MCF 10A (cell line): ENCODE data around the gene TXLNA. TPM values are rescaled to one million over a fixed set of nuclear protein-coding genes. Genes with fewer than 3 reads are reported as not detected.

ENCODE experiments used
- BruUV-seq: library from RNA; stranded (reverse); fragments of 400-500 nt; replicated peaks from 2 replicates; lab custom pipeline; 2021; lab: Mats Ljungman, UMichigan
- CTCF ChIA-PET: fragments of 300-600 bp; sonication (Branson Sonifier 250); formaldehyde crosslinking; extraction: SDS; loops from one replicate; lab custom pipeline; 2021; ENCODE audit warnings: antibody characterized with exemption, inconsistent platforms; lab: Yijun Ruan, JAX
- POLR2A ChIA-PET: fragments of 300-600, 350-650 bp; sonication (Branson Sonifier 250); formaldehyde crosslinking; extraction: SDS; loops from one replicate; lab custom pipeline; 2020; ENCODE audit warnings: antibody characterized with exemption, inconsistent platforms; lab: Yijun Ruan, JAX
- DNase-seq: peaks from one replicate; pipeline ENCODE4 v3.0.0-alpha.2; 2018; ENCODE audit not compliant: unreplicated experiment
- H3K27ac Mint-ChIP-seq: one replicate; pipeline ENCODE4 v1.8.0; 2022; ENCODE audit warnings: mild to moderate bottlenecking, low read depth, mixed read lengths; ENCODE audit not compliant: unreplicated experiment
- H3K27me3 Mint-ChIP-seq: one replicate; pipeline ENCODE4 v1.8.0; 2022; ENCODE audit warnings: mixed read lengths; ENCODE audit not compliant: insufficient read depth, unreplicated experiment
- H3K36me3 Mint-ChIP-seq: one replicate; pipeline ENCODE4 v1.8.0; 2022; ENCODE audit warnings: mild to moderate bottlenecking, moderate library complexity, mixed read lengths; ENCODE audit not compliant: insufficient read depth, unreplicated experiment
- H3K4me1 Mint-ChIP-seq: one replicate; pipeline ENCODE4 v1.8.0; 2022; ENCODE audit warnings: mixed read lengths; ENCODE audit not compliant: insufficient read depth, unreplicated experiment
- H3K4me3 Mint-ChIP-seq: one replicate; pipeline ENCODE4 v1.8.0; 2022; ENCODE audit warnings: mild to moderate bottlenecking, moderate library complexity, mixed read lengths; ENCODE audit not compliant: unreplicated experiment
- H3K9me3 Mint-ChIP-seq: one replicate; pipeline ENCODE4 v1.8.0; 2022; ENCODE audit warnings: mixed read lengths; ENCODE audit not compliant: unreplicated experiment
- CTCF ChIP-seq: fragments of 200-600 bp; IDR thresholded peaks from one replicate; pipeline ENCODE4 v1.8.0; 2022; ENCODE audit warnings: antibody characterized with exemption, mild to moderate bottlenecking; ENCODE audit not compliant: unreplicated experiment
- intact Hi-C: fragments of 100-400 bp; cut with micrococcal nuclease; formaldehyde crosslinking; loops from 2 replicates; pipeline ENCODE4 v1.14.1; 2022
- total RNA-seq: library from RNA; stranded (reverse); gene quantifications from 2 replicates; pipeline ENCODE4 v1.2.3, GENCODE V29; 2022

TXLNA gene
- total RNA-seq, 1 experiment from 2014 or later = 64.8 TPM

GRCh38 chr1:32187850-32188249 lies 8.4 kb downstream of the TXLNA start:
- ChIA-PET CTCF (no interaction called here), POLR2A (interaction anchor here (0.6 kb wide), 1 partner anchor 10 kb away, joined by 4 read pairs; no protein-coding TSS in a partner anchor)
- no peaks in the 10 kb centered on the region for H3K9me3 Mint-ChIP-seq
- intact Hi-C loops = no loop called here
- DNase-seq = no peak
- no peak overlapping the region for H3K27ac Mint-ChIP-seq
- BruUV-seq = no TSS peak
- H3K27me3 Mint-ChIP-seq = no peaks in the 10 kb centered on the region
- peaks cover 92% of the 10 kb centered on the region for H3K36me3 Mint-ChIP-seq
- no peak overlapping the region for H3K4me3 Mint-ChIP-seq
- H3K4me1 Mint-ChIP-seq = peaks cover 24% of the 10 kb centered on the region
- TF ChIP-seq CTCF = no peak

- no TSS peak for BruUV-seq
- TF ChIP-seq CTCF = no peak
- ChIA-PET CTCF (interaction anchor here (0.5 to 0.7 kb wide), 3 partner anchors 23 to 207 kb away, joined by 3 to 6 read pairs (median 4); no protein-coding TSS in a partner anchor), POLR2A (interaction anchor here (1.2 to 1.6 kb wide), 2 partner anchors 12 to 126 kb away, joined by 3 to 5 read pairs; no protein-coding TSS in a partner anchor)
- H3K27me3 Mint-ChIP-seq = no peaks in the 10 kb centered on the region
- no peak for DNase-seq
- H3K4me3 Mint-ChIP-seq = no peak overlapping the region
- intact Hi-C loops = no loop called here
- no peaks in the 10 kb centered on the region for H3K4me1 Mint-ChIP-seq
- peaks cover 99% of the 10 kb centered on the region for H3K36me3 Mint-ChIP-seq
- H3K27ac Mint-ChIP-seq = no peak overlapping the region
- H3K9me3 Mint-ChIP-seq = no peaks in the 10 kb centered on the region
Measured at GRCh38 chr1:32192220-32192948, 12.9 kb downstream of the TXLNA start.

- CTCF ChIA-PET = interaction anchor here (0.9 kb wide), 1 partner anchor 53 kb away, joined by 4 read pairs; no protein-coding TSS in a partner anchor
- Mint-ChIP-seq H3K9me3 (no peaks in the 10 kb centered on the region), H3K27me3 (no peaks in the 10 kb centered on the region), H3K36me3 (peaks cover 76% of the 10 kb centered on the region), H3K4me3 (no peak overlapping the region), H3K27ac (no peak overlapping the region), H3K4me1 (peaks cover 2% of the 10 kb centered on the region)
- no peak for DNase-seq
- intact Hi-C loops = no loop called here
- no peak for TF ChIP-seq CTCF
- POLR2A ChIA-PET = interaction anchor here (1.2 kb wide), 1 partner anchor 15 kb away, joined by 4 read pairs; no protein-coding TSS in a partner anchor
- BruUV-seq = no TSS peak
Measured at GRCh38 chr1:32194984-32195383, 15.5 kb downstream of the TXLNA start.

- Mint-ChIP-seq H3K9me3 (no peaks in the 10 kb centered on the region), H3K27me3 (no peaks in the 10 kb centered on the region), H3K36me3 (peaks cover 71% of the 10 kb centered on the region), H3K4me1 (peaks cover 6% of the 10 kb centered on the region), H3K27ac (no peak overlapping the region), H3K4me3 (no peak overlapping the region)
- DNase-seq = no peak
- intact Hi-C loops = no loop called here
- no TSS peak for BruUV-seq
- ChIA-PET POLR2A (interaction anchor here (1.0 to 2.9 kb wide), 3 partner anchors 11 to 16 kb away, joined by 3 to 13 read pairs (median 3); partner anchors contain the start of gene TXLNA), CTCF (no interaction called here)
- no peak for TF ChIP-seq CTCF
Measured at GRCh38 chr1:32195531-32195930, 16.1 kb downstream of the TXLNA start.
